Measurements from ENCODE around the gene OPTN. TPM values are rescaled to one million over a fixed set of nuclear protein-coding genes. Genes with fewer than 3 reads are reported as not detected.
A peak's percentile ranks its signal among the peaks of the same experiment; 100 is the strongest.

OPTN gene
- total and polyA plus RNA-seq, 2 of the 8 experiments (the other 6 are each of a cell fraction or from before 2014, with no cell fraction given): 4.8 to 20.1 TPM

DNA sequence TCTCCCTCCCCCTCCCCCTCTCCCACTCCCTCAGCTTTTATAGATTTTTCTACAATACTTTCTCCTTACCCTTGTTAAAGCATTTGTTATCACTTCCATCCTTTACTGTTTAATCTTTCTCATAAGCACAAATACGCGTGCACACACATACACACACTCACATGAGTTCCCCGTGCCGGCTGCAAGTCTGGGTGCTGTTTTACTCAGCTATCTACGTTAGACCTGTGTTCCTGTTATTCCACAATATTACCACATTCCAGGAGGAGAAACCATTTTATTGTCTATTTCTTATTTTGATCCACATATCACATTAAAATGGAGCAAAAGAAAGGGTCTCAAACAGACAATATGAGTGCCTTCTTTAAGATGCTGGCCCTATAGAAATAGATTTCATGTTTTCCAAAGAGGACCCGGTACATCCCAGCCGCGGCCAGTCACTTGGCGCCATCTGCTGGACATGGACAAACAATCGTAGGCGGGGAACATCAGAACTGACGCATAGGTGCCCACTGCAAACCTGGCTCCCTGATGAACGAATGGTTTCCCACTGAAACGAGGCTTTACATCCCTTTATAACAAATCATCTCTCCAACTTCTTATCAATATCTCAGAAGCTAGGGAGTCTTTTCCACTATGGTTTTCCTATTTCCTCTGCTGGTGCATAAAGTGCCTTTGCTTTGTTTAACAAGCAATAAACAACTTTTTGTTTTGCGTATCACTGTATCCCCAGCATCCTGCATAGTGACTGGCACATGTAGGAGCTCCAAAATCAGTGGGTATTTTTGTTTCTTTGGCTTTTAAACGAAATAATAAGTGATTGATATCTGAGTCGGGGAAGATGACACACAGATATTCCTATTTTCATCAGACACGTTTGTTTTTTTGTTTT lies 25.2 kb upstream of the OPTN start:
- H3K23ac ChIP-seq (ENCODE audit: insufficient read length): no peak overlapping the region
- H3K23me2 ChIP-seq (ENCODE audit: low read depth, low read length): no peaks in the 10 kb centered on the region
- no peak overlapping the region for H2BK20ac ChIP-seq (ENCODE audit: low read length)
- H4K8ac ChIP-seq (ENCODE audit: extremely low read depth, insufficient read depth, low read length): no peak overlapping the region
- H4K91ac ChIP-seq (replicated peaks; ENCODE audit: insufficient read length, low read length): no peak overlapping the region
- H3K36me3 ChIP-seq (ENCODE audit: control insufficient read depth in 2 of 4, insufficient read depth in 4 of 4, low read length in 3 of 4): no peaks in the 10 kb centered on the region; a peak in 1 of 8 replicates
- H2BK12ac ChIP-seq (ENCODE audit: low read depth, low read length): no peak overlapping the region
- no peak overlapping the region for H2BK5ac ChIP-seq (ENCODE audit: low read depth, low read length)
- H2AK5ac ChIP-seq (ENCODE audit: low read depth, low read length): no peak overlapping the region
- no peak overlapping the region for H2BK15ac ChIP-seq (ENCODE audit: low read length)
- no peak overlapping the region for H2BK120ac ChIP-seq (replicated peaks; ENCODE audit: low read depth, low read length)
- DNase-seq (ENCODE audit: low read depth in 1 of 2, low spot score in 2 of 2) (peak; percentile 25 to 83), FAIRE-seq (peak; percentile 84)
- peaks cover 10 to 12% of the 10 kb centered on the region in 2 experiments; a peak in 2 of 4 replicates for H3K9me3 ChIP-seq (ENCODE audit: insufficient read depth in 2 of 2, low read depth in 1 of 2, low read length in 1 of 2)
- WGBS, 2 experiments (ENCODE audit: extremely low coverage in 1 of 2, insufficient coverage in 1 of 2, insufficient read length in 1 of 2, insufficient replicate concordance in 2 of 2, low coverage in 1 of 2, low lambda C conversion rate in 2 of 2, missing lambda C conversion rate in 1 of 2): 42% methylated on average over 18 of the region's 18 CpGs; no CpG with 5 or more reads in 1 of the 2 experiments
- H3K4ac ChIP-seq (replicated peaks; ENCODE audit: insufficient read length, low read depth, low read length): no peak overlapping the region
- no peaks in the 10 kb centered on the region for H3K79me1 ChIP-seq (ENCODE audit: low read depth, low read length)
- no peak overlapping the region for H4K5ac ChIP-seq (ENCODE audit: insufficient read length, low read depth, low read length)
- H3K9ac ChIP-seq (replicated peaks in 1 of 4; ENCODE audit: extremely low read depth in 1 of 4, low read depth in 3 of 4, low read length in 3 of 4): no peak overlapping the region
- no peak overlapping the region for H3K4me2 ChIP-seq (ENCODE audit: insufficient read depth in 1 of 2, low read depth in 2 of 2, low read length in 2 of 2)
- no peaks in the 10 kb centered on the region for H3K27me3 ChIP-seq (replicated peaks in 1 of 4; ENCODE audit: control insufficient read depth in 3 of 4, extremely low read depth in 1 of 4, insufficient read depth in 3 of 4, low read length in 3 of 4)
- CTCF ChIA-PET (ENCODE audit: partially characterized antibody): interaction anchor here (0.6 to 3.2 kb wide), 50 partner anchors 10 to 1743 kb away, joined by 3 to 43 read pairs (median 4); partner anchors contain the start of gene OPTN
- H3K27ac ChIP-seq (ENCODE audit: low read depth, low read length): no peak overlapping the region
- H2AFZ ChIP-seq (ENCODE audit: low read length): 0 out of 2 replicates have a peak overlapping the region, but pooled peaks have one; percentile 58
- no peak overlapping the region for H3K56ac ChIP-seq (replicated peaks; ENCODE audit: insufficient read length, low read depth, low read length)
- H4K20me1 ChIP-seq (replicated peaks in 1 of 2; ENCODE audit: control insufficient read depth in 1 of 2, insufficient read depth in 2 of 2, low read length in 2 of 2): no peaks in the 10 kb centered on the region
- no peak overlapping the region for H3K4me3 ChIP-seq (ENCODE audit: extremely low read depth in 1 of 4, insufficient read depth in 2 of 4, low read depth in 3 of 4, low read length in 4 of 4)
- H3K79me2 ChIP-seq (ENCODE audit: control insufficient read depth in 1 of 2, insufficient read depth in 2 of 2, low read length in 2 of 2): no peaks in the 10 kb centered on the region
- no peak overlapping the region for H3K14ac ChIP-seq (ENCODE audit: insufficient read length)
- peaks cover 0 to under 1% (median under 1%) of the 10 kb centered on the region in 4 experiments; a peak in 2 of 7 replicates for H3K4me1 ChIP-seq (replicated peaks in 1 of 4; ENCODE audit: control insufficient read depth in 3 of 4, insufficient read depth in 4 of 4, low read length in 3 of 4)
- POLR2A ChIA-PET (ENCODE audit: partially characterized antibody): interaction anchor here (1.0 kb wide), 1 partner anchor 10 kb away, joined by 3 read pairs; no protein-coding TSS in a partner anchor
- no peak overlapping the region for H3K18ac ChIP-seq (ENCODE audit: extremely low read depth, low read length)
- TF ChIP-seq KDM5A (IDR thresholded peaks at IDR 0.05; ENCODE audit: low read length): no peak
- no peak for TF ChIP-seq BCL11A (IDR thresholded peaks at IDR 0.05; ENCODE audit: low read depth in 2 of 2, low read length in 2 of 2)
- TF ChIP-seq CREB1 (IDR thresholded peaks at IDR 0.05): 0 out of 2 replicates have a peak, but pooled peaks have one; percentile 38
- TF ChIP-seq, protein P1, sequence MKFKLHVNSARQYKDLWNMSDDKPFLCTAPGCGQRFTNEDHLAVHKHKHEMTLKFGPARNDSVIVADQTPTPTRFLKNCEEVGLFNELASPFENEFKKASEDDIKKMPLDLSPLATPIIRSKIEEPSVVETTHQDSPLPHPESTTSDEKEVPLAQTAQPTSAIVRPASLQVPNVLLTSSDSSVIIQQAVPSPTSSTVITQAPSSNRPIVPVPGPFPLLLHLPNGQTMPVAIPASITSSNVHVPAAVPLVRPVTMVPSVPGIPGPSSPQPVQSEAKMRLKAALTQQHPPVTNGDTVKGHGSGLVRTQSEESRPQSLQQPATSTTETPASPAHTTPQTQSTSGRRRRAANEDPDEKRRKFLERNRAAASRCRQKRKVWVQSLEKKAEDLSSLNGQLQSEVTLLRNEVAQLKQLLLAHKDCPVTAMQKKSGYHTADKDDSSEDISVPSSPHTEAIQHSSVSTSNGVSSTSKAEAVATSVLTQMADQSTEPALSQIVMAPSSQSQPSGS (IDR thresholded peaks at IDR 0.05; ENCODE audit: low read length): no peak
- no peak for TF ChIP-seq SP4 (IDR thresholded peaks at IDR 0.05; ENCODE audit: low read length)
- TF ChIP-seq RBBP5 (IDR thresholded peaks at IDR 0.05; ENCODE audit: borderline replicate concordance, low read depth, low read length): no peak
- no peak for TF ChIP-seq ASH2L (IDR thresholded peaks at IDR 0.05; ENCODE audit: low read length)
- no peak for TF ChIP-seq SAP30 (IDR thresholded peaks at IDR 0.05; ENCODE audit: insufficient read depth, insufficient replicate concordance, low read length)
- no peak for TF ChIP-seq ZNF274 (IDR thresholded peaks at IDR 0.05; ENCODE audit: borderline replicate concordance, extremely low read depth, low read length)
- no peak for TF ChIP-seq SP1 (IDR thresholded peaks at IDR 0.05; ENCODE audit: low read depth, low read length)

Measured in H1 (cell line).